ENCODE data around the gene SLC4A5.

DNA sequence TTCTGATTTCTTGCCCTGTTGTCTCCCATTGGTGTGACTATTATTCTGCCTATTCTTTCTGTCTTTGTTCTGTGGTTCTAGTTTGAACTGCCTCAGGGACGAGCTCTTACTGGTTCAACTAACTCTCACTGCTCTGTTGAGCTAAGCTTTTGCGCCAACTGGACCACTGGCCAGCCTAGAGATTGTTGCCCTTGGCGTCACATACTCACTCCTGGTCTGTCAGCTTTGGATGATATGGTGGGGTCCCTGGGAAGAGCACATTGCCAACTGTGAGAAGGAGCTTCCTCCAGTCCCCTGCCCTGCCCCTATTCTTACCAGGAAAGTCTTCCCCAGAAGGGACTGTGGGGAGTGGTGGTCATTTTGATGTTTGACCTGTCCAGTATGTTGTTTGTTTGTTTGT lies 138.8 kb downstream of the SLC4A5 start:
- TF ChIP-seq HOXA7 (CRISPR knock-in tag; IDR thresholded peaks at IDR 0.05; ENCODE audit: borderline replicate concordance), result no peak
- TF ChIP-seq ZSCAN16 (tag by site-specific recombination; IDR thresholded peaks at IDR 0.05), result no peak
- TF ChIP-seq, protein P1, sequence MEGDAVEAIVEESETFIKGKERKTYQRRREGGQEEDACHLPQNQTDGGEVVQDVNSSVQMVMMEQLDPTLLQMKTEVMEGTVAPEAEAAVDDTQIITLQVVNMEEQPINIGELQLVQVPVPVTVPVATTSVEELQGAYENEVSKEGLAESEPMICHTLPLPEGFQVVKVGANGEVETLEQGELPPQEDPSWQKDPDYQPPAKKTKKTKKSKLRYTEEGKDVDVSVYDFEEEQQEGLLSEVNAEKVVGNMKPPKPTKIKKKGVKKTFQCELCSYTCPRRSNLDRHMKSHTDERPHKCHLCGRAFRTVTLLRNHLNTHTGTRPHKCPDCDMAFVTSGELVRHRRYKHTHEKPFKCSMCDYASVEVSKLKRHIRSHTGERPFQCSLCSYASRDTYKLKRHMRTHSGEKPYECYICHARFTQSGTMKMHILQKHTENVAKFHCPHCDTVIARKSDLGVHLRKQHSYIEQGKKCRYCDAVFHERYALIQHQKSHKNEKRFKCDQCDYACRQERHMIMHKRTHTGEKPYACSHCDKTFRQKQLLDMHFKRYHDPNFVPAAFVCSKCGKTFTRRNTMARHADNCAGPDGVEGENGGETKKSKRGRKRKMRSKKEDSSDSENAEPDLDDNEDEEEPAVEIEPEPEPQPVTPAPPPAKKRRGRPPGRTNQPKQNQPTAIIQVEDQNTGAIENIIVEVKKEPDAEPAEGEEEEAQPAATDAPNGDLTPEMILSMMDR (tag by site-specific recombination; IDR thresholded peaks at IDR 0.05), result no peak
- no peak for TF ChIP-seq TRIM28 (IDR thresholded peaks at IDR 0.05; ENCODE audit: borderline replicate concordance, low read length)
- TF ChIP-seq, protein P2, sequence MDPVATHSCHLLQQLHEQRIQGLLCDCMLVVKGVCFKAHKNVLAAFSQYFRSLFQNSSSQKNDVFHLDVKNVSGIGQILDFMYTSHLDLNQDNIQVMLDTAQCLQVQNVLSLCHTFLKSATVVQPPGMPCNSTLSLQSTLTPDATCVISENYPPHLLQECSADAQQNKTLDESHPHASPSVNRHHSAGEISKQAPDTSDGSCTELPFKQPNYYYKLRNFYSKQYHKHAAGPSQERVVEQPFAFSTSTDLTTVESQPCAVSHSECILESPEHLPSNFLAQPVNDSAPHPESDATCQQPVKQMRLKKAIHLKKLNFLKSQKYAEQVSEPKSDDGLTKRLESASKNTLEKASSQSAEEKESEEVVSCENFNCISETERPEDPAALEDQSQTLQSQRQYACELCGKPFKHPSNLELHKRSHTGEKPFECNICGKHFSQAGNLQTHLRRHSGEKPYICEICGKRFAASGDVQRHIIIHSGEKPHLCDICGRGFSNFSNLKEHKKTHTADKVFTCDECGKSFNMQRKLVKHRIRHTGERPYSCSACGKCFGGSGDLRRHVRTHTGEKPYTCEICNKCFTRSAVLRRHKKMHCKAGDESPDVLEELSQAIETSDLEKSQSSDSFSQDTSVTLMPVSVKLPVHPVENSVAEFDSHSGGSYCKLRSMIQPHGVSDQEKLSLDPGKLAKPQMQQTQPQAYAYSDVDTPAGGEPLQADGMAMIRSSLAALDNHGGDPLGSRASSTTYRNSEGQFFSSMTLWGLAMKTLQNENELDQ (tag by site-specific recombination; IDR thresholded peaks at IDR 0.05; ENCODE audit: low read depth), result no peak
- no peak for TF ChIP-seq KLF8 (tag by site-specific recombination; IDR thresholded peaks at IDR 0.05)
- TF ChIP-seq SCRT1 (tag by site-specific recombination; IDR thresholded peaks at IDR 0.05; ENCODE audit: borderline replicate concordance), result no peak

Measured in HEK293 (cell line).